ENCODE measurements around the gene SSTR3. TPM values are rescaled to one million over a fixed set of nuclear protein-coding genes. Genes with fewer than 3 reads are reported as not detected.
"Not testable (repeated sequence)": the region's sequence is repeated elsewhere in the genome, so short reads cannot be mapped to it uniquely, and the experiment has no call there.

Gene SSTR3
- total and polyA plus RNA-seq, 5 donors = not detected

GRCh38 chr22:37206841-37207821, 5.1 kb downstream of the SSTR3 start:
- H3K9me3 ChIP-seq (ENCODE audit: control insufficient read depth, low read length) = no peaks in the 10 kb centered on the region
- H3K27ac ChIP-seq (ENCODE audit: low read length) = no peak overlapping the region
- DNase-seq = peak in 1 of 3 donors; percentile 42
- intact Hi-C loops (cut with DNase I) = loop anchor here in 1 of 4 donors (10.0 kb wide), 1 partner anchor 122 kb away; no protein-coding TSS in a partner anchor
- H3K4me3 ChIP-seq (ENCODE audit: low read length) = no peak overlapping the region
- no peaks in the 10 kb centered on the region for H3K27me3 ChIP-seq (ENCODE audit: control insufficient read depth, insufficient read depth)
- ATAC-seq = no peak
- H3K4me1 ChIP-seq (ENCODE audit: control insufficient read depth, insufficient read depth, low read length) = no peaks in the 10 kb centered on the region
- 91% methylated on average over 71 of the region's 71 CpGs for WGBS

- no peak overlapping the region for H3K4me3 ChIP-seq (ENCODE audit: low read length)
- H3K9me3 ChIP-seq (ENCODE audit: control insufficient read depth, low read length) = no peaks in the 10 kb centered on the region
- no peaks in the 10 kb centered on the region for H3K4me1 ChIP-seq (ENCODE audit: control insufficient read depth, insufficient read depth, low read length)
- no peaks in the 10 kb centered on the region for H3K27me3 ChIP-seq (ENCODE audit: control insufficient read depth, insufficient read depth)
- ATAC-seq (no peak), DNase-seq (no peak)
- H3K27ac ChIP-seq (ENCODE audit: low read length) = no peak overlapping the region
- intact Hi-C loops (cut with DNase I) = loop anchor here in 1 of 4 donors (10.0 kb wide), 1 partner anchor 121 kb away; no protein-coding TSS in a partner anchor
- 87% methylated on average over 16 of the region's 16 CpGs for WGBS
Observed at GRCh38 chr22:37206118-37206840, 6.0 kb downstream of the SSTR3 start.

DNA sequence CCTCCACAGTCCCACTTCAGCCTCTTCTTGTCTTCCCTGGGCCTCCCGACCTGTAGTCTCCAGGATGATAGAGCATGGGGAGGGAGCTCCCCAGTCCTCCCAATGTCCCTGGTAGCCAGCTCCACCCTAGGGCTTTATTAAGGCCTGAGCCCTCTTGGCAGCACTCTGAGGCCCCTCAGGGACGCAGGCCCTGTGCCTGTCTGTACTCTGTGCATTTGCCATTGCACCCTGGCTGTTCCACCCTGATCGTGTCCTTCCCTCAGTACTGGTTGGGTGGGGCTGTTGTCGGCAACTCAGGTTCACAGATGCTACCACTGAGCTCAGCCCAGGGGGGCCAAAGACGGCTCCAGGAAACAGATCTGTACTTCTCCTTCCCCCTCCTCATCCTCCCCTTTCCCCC, 7.2 kb downstream of the SSTR3 start:
- Histone ChIP-seq H3K27me3 (ENCODE audit: control insufficient read depth, insufficient read depth) (no peaks in the 10 kb centered on the region), H3K27ac (ENCODE audit: low read length) (no peak overlapping the region), H3K9me3 (ENCODE audit: control insufficient read depth, low read length) (no peaks in the 10 kb centered on the region), H3K4me3 (ENCODE audit: low read length) (no peak overlapping the region), H3K4me1 (ENCODE audit: control insufficient read depth, insufficient read depth, low read length) (no peaks in the 10 kb centered on the region)
- DNase-seq (no peak), ATAC-seq (no peak)
- intact Hi-C loops (cut with DNase I) = loop anchor here in 1 of 4 donors (10.0 kb wide), 1 partner anchor 120 kb away; no protein-coding TSS in a partner anchor
- WGBS = 78% methylated on average over 5 of the region's 5 CpGs

DNA sequence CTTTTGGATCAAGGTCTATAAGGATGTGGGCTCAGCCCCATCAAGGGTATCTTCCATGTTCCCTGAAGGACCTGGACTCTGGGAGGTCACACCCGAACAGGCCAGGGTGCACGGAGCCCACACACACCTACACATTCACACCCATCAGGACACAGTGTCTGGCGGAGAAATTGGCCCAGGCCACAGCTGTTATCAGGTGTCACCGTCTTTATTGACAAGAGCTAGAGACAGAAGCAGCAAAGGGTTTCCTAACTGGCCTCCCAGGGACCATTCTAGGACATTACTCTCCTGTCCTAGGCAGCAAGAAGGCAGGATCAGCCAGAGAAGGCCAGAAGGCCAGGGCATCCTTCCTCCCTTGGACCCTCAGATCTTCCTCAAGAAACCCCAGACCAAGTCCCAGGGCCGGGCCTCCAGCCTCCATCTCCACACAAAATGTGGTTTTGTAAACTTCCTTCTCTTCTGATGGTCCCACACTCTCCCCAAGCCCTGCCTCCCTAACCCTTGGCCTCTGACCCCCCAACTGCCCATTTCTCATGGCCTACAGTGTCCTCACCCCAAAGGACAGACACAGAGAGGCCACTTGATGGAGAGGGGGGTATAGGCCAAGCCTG, 8.1 kb downstream of the SSTR3 start:
- no peak overlapping the region for H3K27ac ChIP-seq (ENCODE audit: low read length)
- no peak for DNase-seq
- no peaks in the 10 kb centered on the region for H3K4me1 ChIP-seq (ENCODE audit: control insufficient read depth, insufficient read depth, low read length)
- 75% methylated on average over 5 of the region's 5 CpGs for WGBS
- ATAC-seq = no peak
- intact Hi-C loops (cut with DNase I) = loop anchor here in 1 of 4 donors (5.0 to 10.0 kb wide), 2 partner anchors 42 to 119 kb away; no protein-coding TSS in a partner anchor
- no peaks in the 10 kb centered on the region for H3K27me3 ChIP-seq (ENCODE audit: control insufficient read depth, insufficient read depth)
- no peaks in the 10 kb centered on the region for H3K9me3 ChIP-seq (ENCODE audit: control insufficient read depth, low read length)
- H3K4me3 ChIP-seq (ENCODE audit: low read length) = no peak overlapping the region

GRCh38 chr22:37203354-37204044, 8.8 kb downstream of the SSTR3 start:
- no peaks in the 10 kb centered on the region for H3K27me3 ChIP-seq (ENCODE audit: control insufficient read depth, insufficient read depth)
- no peak overlapping the region for H3K27ac ChIP-seq (ENCODE audit: low read length)
- H3K9me3 ChIP-seq (ENCODE audit: control insufficient read depth, low read length) = no peaks in the 10 kb centered on the region
- H3K4me3 ChIP-seq (ENCODE audit: low read length) = no peak overlapping the region
- WGBS = 91% methylated on average over 16 of the region's 16 CpGs
- DNase-seq (no peak), ATAC-seq (no peak)
- intact Hi-C loops (cut with DNase I) = loop anchor here in 1 of 4 donors (5.0 to 10.0 kb wide), 2 partner anchors 41 to 119 kb away; no protein-coding TSS in a partner anchor
- no peaks in the 10 kb centered on the region for H3K4me1 ChIP-seq (ENCODE audit: control insufficient read depth, insufficient read depth, low read length)

- ATAC-seq = no peak
- Histone ChIP-seq H3K27me3 (ENCODE audit: control insufficient read depth, insufficient read depth) (no peaks in the 10 kb centered on the region), H3K27ac (ENCODE audit: low read length) (no peak overlapping the region), H3K9me3 (ENCODE audit: control insufficient read depth, low read length) (no peaks in the 10 kb centered on the region), H3K4me1 (ENCODE audit: control insufficient read depth, insufficient read depth, low read length) (peaks cover 5% of the 10 kb centered on the region), H3K4me3 (ENCODE audit: low read length) (no peak overlapping the region)
- intact Hi-C loops (cut with DNase I) = loop anchor here in 1 of 4 donors (5.0 to 10.0 kb wide), 2 partner anchors 40 to 118 kb away; no protein-coding TSS in a partner anchor
- peak in 1 of 3 donors; percentile 36 for DNase-seq
- WGBS = 88% methylated on average over 10 of the region's 10 CpGs
Observed at GRCh38 chr22:37202716-37203115, 9.6 kb downstream of the SSTR3 start.

GRCh38 chr22:37202001-37202555, 10.2 kb downstream of the SSTR3 start:
- no peak overlapping the region for H3K27ac ChIP-seq (ENCODE audit: low read length)
- intact Hi-C loops (cut with DNase I) = loop anchor here in 1 of 4 donors (5.0 to 10.0 kb wide), 2 partner anchors 40 to 117 kb away; no protein-coding TSS in a partner anchor
- H3K4me3 ChIP-seq (ENCODE audit: low read length) = no peak overlapping the region
- H3K27me3 ChIP-seq (ENCODE audit: control insufficient read depth, insufficient read depth) = no peaks in the 10 kb centered on the region
- peaks cover 10% of the 10 kb centered on the region for H3K4me1 ChIP-seq (ENCODE audit: control insufficient read depth, insufficient read depth, low read length)
- WGBS = 88% methylated on average over 5 of the region's 5 CpGs
- no peaks in the 10 kb centered on the region for H3K9me3 ChIP-seq (ENCODE audit: control insufficient read depth, low read length)
- ATAC-seq = no peak
- DNase-seq = no peak

DNA sequence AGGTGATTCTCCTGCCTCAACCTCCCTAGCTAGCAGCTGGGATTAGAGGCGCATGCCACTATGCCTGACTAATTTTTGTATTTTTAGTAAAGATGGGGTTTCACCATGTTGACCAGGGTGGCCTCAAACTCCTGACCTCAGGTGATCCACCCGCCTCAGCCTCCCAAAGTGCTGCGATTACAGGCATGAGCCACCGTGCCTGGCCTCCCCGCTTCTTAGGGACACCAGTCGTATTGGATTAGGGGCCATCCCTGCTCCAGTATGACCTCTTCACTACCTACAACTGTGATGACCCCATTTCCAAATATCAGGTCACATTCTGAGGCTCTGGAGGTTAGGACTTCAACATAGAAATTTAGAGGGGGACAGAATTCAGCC, 10.8 kb downstream of the SSTR3 start:
- not testable (repeated sequence) for ATAC-seq
- 91% methylated on average over 6 of the region's 6 CpGs for WGBS
- intact Hi-C loops (cut with DNase I) = loop anchor here in 1 of 4 donors (5.0 to 10.0 kb wide), 2 partner anchors 39 to 117 kb away; no protein-coding TSS in a partner anchor

GRCh38 chr22:37199760-37200108, 12.5 kb downstream of the SSTR3 start:
- intact Hi-C loops (cut with DNase I) = loop anchor here (2.0 to 10.0 kb wide), 5 partner anchors 33 to 122 kb away; no protein-coding TSS in a partner anchor
- DNase-seq (no peak), ATAC-seq (no peak)
- Histone ChIP-seq H3K4me3 (ENCODE audit: low read length) (no peak overlapping the region), H3K9me3 (ENCODE audit: control insufficient read depth, low read length) (no peaks in the 10 kb centered on the region), H3K27ac (ENCODE audit: low read length) (no peak overlapping the region), H3K4me1 (ENCODE audit: control insufficient read depth, insufficient read depth, low read length) (peaks cover 22% of the 10 kb centered on the region), H3K27me3 (ENCODE audit: control insufficient read depth, insufficient read depth) (no peaks in the 10 kb centered on the region)
- WGBS = 13% methylated on average over 12 of the region's 12 CpGs

More for the DNA sequence above, 10.8 kb downstream of the SSTR3 start:
- not testable (repeated sequence) for H3K27ac ChIP-seq (ENCODE audit: low read length); H3K9me3 ChIP-seq (ENCODE audit: control insufficient read depth, low read length); DNase-seq; H3K27me3 ChIP-seq (ENCODE audit: control insufficient read depth, insufficient read depth); H3K4me3 ChIP-seq (ENCODE audit: low read length)
- peaks cover 16% of the 10 kb centered on the region for H3K4me1 ChIP-seq (ENCODE audit: control insufficient read depth, insufficient read depth, low read length)
